GM12892 (cell line): Measurements from ENCODE around the gene GALNT18.

Experiments used
- POLR2A ChIP-seq: IDR thresholded peaks from 2 replicates; pipeline ENCODE4 v1.6.1; 2011; ENCODE audit warnings: low read depth, low read length, control low read depth
- POLR2AphosphoS5 ChIP-seq: IDR thresholded peaks from 2 replicates; pipeline ENCODE4 v1.6.1; 2011; ENCODE audit warnings: low read depth, low read length, control low read depth

DNA sequence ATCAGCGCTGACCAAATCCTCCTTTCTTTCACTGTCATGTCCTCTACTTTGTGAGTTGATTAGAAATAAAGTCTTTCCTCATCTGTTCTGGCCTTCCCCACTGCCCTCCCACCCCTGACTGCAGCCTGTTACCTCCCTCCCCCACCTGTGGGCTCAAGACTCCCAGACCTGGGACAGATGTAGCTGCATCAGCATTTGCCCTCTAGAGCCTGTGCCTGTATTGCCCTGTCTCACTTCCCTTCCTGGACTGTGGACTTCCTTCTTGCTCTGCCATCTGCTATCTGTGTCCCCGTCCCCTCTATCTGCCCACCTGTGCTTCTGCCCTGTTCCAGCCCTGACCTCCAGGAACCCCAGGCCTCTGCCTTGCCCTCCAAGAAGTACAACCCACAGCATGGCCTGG lies 122.5 kb downstream of the GALNT18 start:
- no peak for TF ChIP-seq POLR2A
- TF ChIP-seq POLR2AphosphoS5 = no peak
